HUES48 (cell line): ENCODE measurements around the gene HSPA2.
"Not testable (repeated sequence)": the region's sequence is repeated elsewhere in the genome, so short reads cannot be mapped to it uniquely, and the experiment has no call there.

Experiments
- H3K27ac ChIP-seq: one replicate; pipeline ENCODE4 v1.7.0; 2013; ENCODE audit warnings: low read depth, low read length, inconsistent platforms
- H3K27me3 ChIP-seq: 2 replicates; pipeline ENCODE4 v1.6.1; 2013; ENCODE audit warnings: mild to moderate bottlenecking, low read length; ENCODE audit not compliant: control insufficient read depth, insufficient read depth
- H3K36me3 ChIP-seq: 2 replicates; pipeline ENCODE4 v1.6.1; 2013; ENCODE audit warnings: low read length; ENCODE audit not compliant: control insufficient read depth, insufficient read depth
- H3K4me1 ChIP-seq: 2 replicates; pipeline ENCODE4 v1.6.1; 2013; ENCODE audit warnings: mild to moderate bottlenecking, low read length; ENCODE audit not compliant: control insufficient read depth, insufficient read depth
- H3K4me3 ChIP-seq: 2 replicates; pipeline ENCODE4 v1.5.1; 2013; ENCODE audit warnings: mild to moderate bottlenecking, low read depth, low read length
- H3K9ac ChIP-seq: 2 replicates; pipeline ENCODE4 v1.6.1; 2013; ENCODE audit warnings: mild to moderate bottlenecking, low read depth, low read length, moderate library complexity
- H3K9me3 ChIP-seq: 2 replicates; pipeline ENCODE4 v1.6.1; 2013; ENCODE audit warnings: low read length; ENCODE audit not compliant: control insufficient read depth, insufficient read depth

HSPA2 gene

GRCh38 chr14:64566651-64567122 is 26.1 kb downstream of the HSPA2 start:
- Histone ChIP-seq H3K4me3 (no peak overlapping the region), H3K9ac (no peak overlapping the region), H3K4me1 (peaks cover 10% of the 10 kb centered on the region; the same call in 1 of the 2 replicates), H3K27ac (no peak overlapping the region), H3K9me3 (no peaks in the 10 kb centered on the region), H3K27me3 (no peaks in the 10 kb centered on the region), H3K36me3 (no peaks in the 10 kb centered on the region)

GRCh38 chr14:64569138-64569631 is 28.6 kb downstream of the HSPA2 start:
- no peak overlapping the region for H3K27ac ChIP-seq

GRCh38 chr14:64569646-64570045 is 29.1 kb downstream of the HSPA2 start:
- H3K4me1 ChIP-seq, result peaks cover 14% of the 10 kb centered on the region
- not testable (repeated sequence) for H3K27ac ChIP-seq, H3K36me3 ChIP-seq, H3K27me3 ChIP-seq, H3K4me3 ChIP-seq, H3K9ac ChIP-seq, H3K9me3 ChIP-seq

More at GRCh38 chr14:64569138-64569631, 28.6 kb downstream of the HSPA2 start:
- Histone ChIP-seq H3K4me3 (no peak overlapping the region), H3K27me3 (no peaks in the 10 kb centered on the region), H3K36me3 (no peaks in the 10 kb centered on the region), H3K9ac (no peak overlapping the region), H3K9me3 (no peaks in the 10 kb centered on the region), H3K4me1 (peaks cover 16% of the 10 kb centered on the region)

- peak overlapping the region; percentile 87 for H3K27ac ChIP-seq
- no peaks in the 10 kb centered on the region for H3K36me3 ChIP-seq
- H3K9ac ChIP-seq, result no peak overlapping the region
- no peaks in the 10 kb centered on the region for H3K9me3 ChIP-seq
- H3K27me3 ChIP-seq, result no peaks in the 10 kb centered on the region
- H3K4me1 ChIP-seq, result peaks cover 13% of the 10 kb centered on the region
- H3K4me3 ChIP-seq, result no peak overlapping the region
Measured at GRCh38 chr14:64572386-64573104, 32.0 kb downstream of the HSPA2 start.

- Histone ChIP-seq H3K27me3 (no peaks in the 10 kb centered on the region), H3K4me3 (no peak overlapping the region), H3K9me3 (no peaks in the 10 kb centered on the region), H3K4me1 (peaks cover 13% of the 10 kb centered on the region), H3K36me3 (no peaks in the 10 kb centered on the region), H3K9ac (no peak overlapping the region), H3K27ac (peak overlapping the region; percentile 87)
Measured at GRCh38 chr14:64573109-64573508, 32.6 kb downstream of the HSPA2 start.

GRCh38 chr14:64574371-64575107 is 34.0 kb downstream of the HSPA2 start:
- Histone ChIP-seq H3K4me1 (peaks cover 13% of the 10 kb centered on the region), H3K27ac (no peak overlapping the region), H3K4me3 (no peak overlapping the region), H3K9ac (no peak overlapping the region), H3K27me3 (no peaks in the 10 kb centered on the region), H3K9me3 (no peaks in the 10 kb centered on the region), H3K36me3 (no peaks in the 10 kb centered on the region)

- no peak overlapping the region for H3K27ac ChIP-seq
- H3K4me3 ChIP-seq, result no peak overlapping the region
- no peak overlapping the region for H3K9ac ChIP-seq
- peaks cover 22% of the 10 kb centered on the region for H3K4me1 ChIP-seq
- H3K27me3 ChIP-seq, result no peaks in the 10 kb centered on the region
- H3K36me3 ChIP-seq, result no peaks in the 10 kb centered on the region
- no peaks in the 10 kb centered on the region for H3K9me3 ChIP-seq
Measured at GRCh38 chr14:64577211-64577610, 36.7 kb downstream of the HSPA2 start.

GRCh38 chr14:64580467-64580866 is 39.9 kb downstream of the HSPA2 start:
- peaks cover 10% of the 10 kb centered on the region for H3K4me1 ChIP-seq
- H3K4me3 ChIP-seq, result no peak overlapping the region

GRCh38 chr14:64581363-64581762 is 40.8 kb downstream of the HSPA2 start:
- no peaks in the 10 kb centered on the region for H3K27me3 ChIP-seq
- H3K9me3 ChIP-seq, result no peaks in the 10 kb centered on the region
- H3K9ac ChIP-seq, result no peak overlapping the region
- H3K36me3 ChIP-seq, result no peaks in the 10 kb centered on the region
- H3K4me1 ChIP-seq, result peaks cover 10% of the 10 kb centered on the region
- H3K4me3 ChIP-seq, result no peak overlapping the region
- no peak overlapping the region for H3K27ac ChIP-seq

More at GRCh38 chr14:64580467-64580866, 39.9 kb downstream of the HSPA2 start:
- no peaks in the 10 kb centered on the region for H3K9me3 ChIP-seq
- no peaks in the 10 kb centered on the region for H3K27me3 ChIP-seq
- H3K9ac ChIP-seq, result no peak overlapping the region
- no peak overlapping the region for H3K27ac ChIP-seq
- no peaks in the 10 kb centered on the region for H3K36me3 ChIP-seq

GRCh38 chr14:64581817-64582216 is 41.3 kb downstream of the HSPA2 start:
- Histone ChIP-seq H3K36me3 (no peaks in the 10 kb centered on the region), H3K9ac (no peak overlapping the region), H3K9me3 (no peaks in the 10 kb centered on the region), H3K4me1 (peaks cover 10% of the 10 kb centered on the region), H3K27ac (no peak overlapping the region), H3K27me3 (no peaks in the 10 kb centered on the region), H3K4me3 (no peak overlapping the region)

- H3K4me3 ChIP-seq, result no peak overlapping the region
- H3K27ac ChIP-seq, result no peak overlapping the region
- no peaks in the 10 kb centered on the region for H3K27me3 ChIP-seq
- H3K9ac ChIP-seq, result no peak overlapping the region
- peaks cover 10% of the 10 kb centered on the region for H3K4me1 ChIP-seq
- H3K9me3 ChIP-seq, result no peaks in the 10 kb centered on the region
- no peaks in the 10 kb centered on the region for H3K36me3 ChIP-seq
Measured at GRCh38 chr14:64584190-64584589, 43.6 kb downstream of the HSPA2 start.
